Rectal smooth muscle tissue (tissue), 1 donor: ENCODE results near the gene NKD2.

Source experiments
- H3K27ac ChIP-seq: one replicate; pipeline ENCODE4 v1.7.0; 2013; ENCODE audit warnings: low read depth, low read length, inconsistent platforms
- H3K27me3 ChIP-seq: one replicate; pipeline ENCODE4 v1.7.0; 2013; ENCODE audit warnings: low read length; ENCODE audit not compliant: control insufficient read depth, insufficient read depth
- H3K36me3 ChIP-seq: one replicate; pipeline ENCODE4 v1.7.0; 2013; ENCODE audit warnings: low read length; ENCODE audit not compliant: control insufficient read depth, insufficient read depth
- H3K4me1 ChIP-seq: one replicate; pipeline ENCODE4 v1.7.0; 2013; ENCODE audit warnings: low read length; ENCODE audit not compliant: control insufficient read depth, insufficient read depth
- H3K4me3 ChIP-seq: one replicate; pipeline ENCODE4 v1.7.0; 2013; ENCODE audit warnings: low read length
- H3K9ac ChIP-seq: one replicate; pipeline ENCODE4 v1.7.0; 2013; ENCODE audit warnings: low read length

The NKD2 gene

DNA sequence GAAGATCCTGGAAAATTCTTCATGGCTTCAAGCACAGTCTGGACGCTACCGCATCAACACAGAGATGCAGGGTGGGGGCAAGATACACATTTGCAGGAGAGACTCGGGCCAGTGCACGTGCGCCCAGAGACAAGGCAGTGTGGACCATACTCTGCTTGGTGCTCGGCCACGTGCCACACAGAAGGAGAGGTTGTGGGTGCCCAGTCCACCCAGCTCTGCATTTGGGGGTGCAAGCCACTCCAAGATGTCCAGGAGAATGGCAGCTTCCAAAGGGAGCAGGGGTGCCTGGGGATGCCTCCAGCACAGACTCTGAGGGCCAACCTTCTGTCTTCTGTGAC is 4.3 kb downstream of the NKD2 start:
- Histone ChIP-seq H3K36me3 (no peaks in the 10 kb centered on the region), H3K27me3 (peaks cover 9% of the 10 kb centered on the region), H3K4me3 (no peak overlapping the region), H3K9ac (no peak overlapping the region), H3K4me1 (no peaks in the 10 kb centered on the region), H3K27ac (no peak overlapping the region)

DNA sequence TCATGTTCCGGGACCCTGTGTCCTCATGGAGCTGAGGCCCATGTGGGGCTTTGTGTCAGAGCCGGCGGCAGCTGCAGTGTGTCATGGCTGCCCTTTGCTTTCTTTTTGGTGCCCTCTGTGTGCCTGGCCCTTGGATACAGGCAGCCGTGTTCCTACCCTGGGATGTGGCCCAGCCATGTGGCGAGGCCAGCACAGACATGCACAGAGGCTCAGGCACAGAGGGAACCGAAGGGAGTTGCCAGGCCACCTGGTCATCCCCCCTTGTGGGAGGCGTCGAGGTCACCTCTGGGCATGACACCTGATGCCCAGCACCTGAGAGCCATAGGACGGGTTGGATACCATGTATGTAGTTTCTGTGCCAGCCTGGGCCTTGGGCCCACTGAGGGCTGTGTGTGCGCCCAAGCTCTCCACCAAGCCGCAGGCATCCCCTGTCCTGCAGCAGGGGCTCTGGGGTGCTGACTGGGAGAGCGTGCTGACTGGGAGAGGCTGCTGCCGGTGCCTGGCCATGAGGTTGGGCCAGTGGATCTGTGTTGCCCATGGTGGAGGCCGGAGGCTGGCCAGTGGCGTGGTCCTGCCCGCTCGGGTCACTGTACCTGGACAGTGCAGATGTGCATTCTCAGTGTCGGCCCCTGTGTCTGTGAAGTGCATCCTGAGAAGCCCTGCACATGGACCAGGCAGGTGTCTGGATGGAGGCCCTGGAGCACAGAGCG is 4.8 kb downstream of the NKD2 start:
- Histone ChIP-seq H3K27me3 (peaks cover 9% of the 10 kb centered on the region), H3K27ac (no peak overlapping the region)

DNA sequence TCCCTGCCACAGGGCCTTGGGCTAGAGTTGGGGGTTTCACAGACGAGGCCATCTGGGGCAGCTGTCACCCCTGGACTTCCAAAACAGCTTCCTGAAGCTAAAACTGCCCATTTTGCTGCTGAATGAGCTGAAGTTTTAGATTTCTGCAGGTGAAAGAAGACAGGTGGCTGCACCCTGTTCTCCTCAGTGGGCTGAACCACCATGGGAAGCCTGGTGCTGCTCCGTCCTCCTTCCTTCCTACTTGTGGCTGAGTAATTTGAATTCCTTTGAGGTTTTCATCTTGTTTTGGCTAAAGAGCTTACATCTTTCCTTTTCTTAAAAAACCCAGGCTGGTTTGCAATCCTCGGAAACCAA is 5.3 kb downstream of the NKD2 start:
- H3K4me3 ChIP-seq: no peak overlapping the region
- H3K27me3 ChIP-seq: peaks cover 9% of the 10 kb centered on the region
- H3K27ac ChIP-seq: no peak overlapping the region
- no peaks in the 10 kb centered on the region for H3K36me3 ChIP-seq
- H3K4me1 ChIP-seq: no peaks in the 10 kb centered on the region
- H3K9ac ChIP-seq: no peak overlapping the region

More for the DNA sequence above, 4.8 kb downstream of the NKD2 start:
- no peak overlapping the region for H3K9ac ChIP-seq
- H3K4me1 ChIP-seq: no peaks in the 10 kb centered on the region
- no peaks in the 10 kb centered on the region for H3K36me3 ChIP-seq
- H3K4me3 ChIP-seq: no peak overlapping the region

DNA sequence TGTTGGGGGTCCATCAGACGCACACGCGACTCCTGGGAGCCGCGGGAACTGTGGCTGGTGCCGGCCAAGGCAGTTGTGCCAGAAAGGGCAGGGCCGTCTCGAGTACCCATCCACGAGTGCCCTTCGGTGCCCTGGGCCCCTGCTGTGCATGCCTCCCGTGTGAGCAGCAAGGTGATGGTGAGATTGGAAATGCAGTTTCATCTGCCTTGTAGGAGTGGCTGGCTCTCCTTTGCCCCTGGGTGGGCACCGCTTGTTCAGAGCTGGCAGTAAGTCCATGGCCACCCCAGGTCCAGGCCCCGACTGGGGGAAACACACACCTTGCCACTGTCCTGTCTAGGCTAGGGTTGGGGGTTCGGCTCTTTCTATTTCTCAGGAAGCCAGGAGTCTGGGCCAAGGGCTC is 5.7 kb downstream of the NKD2 start:
- no peak overlapping the region for H3K27ac ChIP-seq
- H3K36me3 ChIP-seq: no peaks in the 10 kb centered on the region
- no peak overlapping the region for H3K4me3 ChIP-seq
- peaks cover 9% of the 10 kb centered on the region for H3K27me3 ChIP-seq
- H3K4me1 ChIP-seq: no peaks in the 10 kb centered on the region
- H3K9ac ChIP-seq: no peak overlapping the region

DNA sequence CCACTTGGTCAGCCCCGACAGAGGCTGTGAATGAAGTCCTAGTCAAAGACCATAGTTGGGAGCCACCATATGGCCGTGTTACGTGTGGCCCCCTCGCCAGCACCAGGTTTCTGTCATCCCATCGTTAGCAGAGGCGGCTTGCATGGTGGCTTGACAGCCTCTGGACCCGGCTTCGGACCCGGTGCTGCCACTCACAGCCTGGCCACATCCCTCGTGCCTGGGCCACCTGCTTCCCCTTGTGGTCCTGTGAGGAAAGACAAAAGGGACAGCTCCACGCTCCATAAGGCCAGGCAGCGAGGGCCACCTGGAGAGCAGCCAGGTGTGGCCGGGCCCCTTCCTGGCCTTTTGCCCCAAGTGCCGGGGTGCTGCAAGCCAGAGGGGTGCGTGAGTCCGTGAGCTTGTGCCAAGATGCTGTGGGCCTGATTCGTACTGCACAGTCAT is 6.2 kb downstream of the NKD2 start:
- Histone ChIP-seq H3K9ac (no peak overlapping the region), H3K4me3 (no peak overlapping the region), H3K27ac (no peak overlapping the region), H3K4me1 (no peaks in the 10 kb centered on the region), H3K36me3 (no peaks in the 10 kb centered on the region), H3K27me3 (peaks cover 5% of the 10 kb centered on the region)

DNA sequence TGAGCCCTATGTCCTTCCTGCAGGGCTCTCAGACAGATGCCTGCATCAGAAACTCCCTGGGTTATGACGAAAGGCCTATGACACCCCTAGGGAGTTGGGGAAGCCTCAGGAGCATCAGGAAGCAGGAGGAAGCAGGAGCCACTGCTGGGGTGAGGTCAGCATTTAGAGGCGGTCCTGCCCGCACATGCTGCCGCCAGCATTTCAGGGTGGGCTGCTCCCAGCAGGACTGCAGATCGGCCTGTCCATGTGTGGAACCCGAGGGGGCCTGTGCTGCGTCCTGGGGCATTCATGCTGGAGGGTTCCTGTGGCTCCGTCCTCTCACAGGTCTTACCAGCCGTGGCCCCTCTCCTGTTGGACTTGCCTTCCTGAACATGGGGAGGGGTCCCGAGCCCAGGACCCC is 6.9 kb downstream of the NKD2 start:
- no peak overlapping the region for H3K9ac ChIP-seq
- peaks cover 3% of the 10 kb centered on the region for H3K27me3 ChIP-seq
- no peaks in the 10 kb centered on the region for H3K36me3 ChIP-seq
- no peaks in the 10 kb centered on the region for H3K4me1 ChIP-seq
- no peak overlapping the region for H3K4me3 ChIP-seq
- H3K27ac ChIP-seq: no peak overlapping the region

DNA sequence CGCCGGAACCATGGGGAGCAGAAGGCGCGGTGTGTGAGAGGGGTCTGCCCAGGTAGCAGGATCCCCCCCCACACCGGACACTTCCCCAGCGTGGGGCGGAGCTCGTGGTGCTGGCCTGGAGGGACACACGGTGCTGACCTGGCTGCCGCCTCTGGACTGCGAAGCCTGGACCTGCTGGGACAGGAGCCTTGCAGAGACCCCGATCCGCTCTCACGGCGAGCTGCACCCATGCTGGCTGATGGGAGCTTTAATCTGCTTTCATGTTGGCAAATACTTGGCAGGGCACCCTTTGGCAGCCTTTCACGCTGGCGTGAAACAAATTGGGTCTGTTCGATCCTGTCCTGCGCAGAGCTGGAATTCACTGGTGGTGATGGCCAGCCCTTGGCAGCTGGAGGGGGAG is 7.4 kb downstream of the NKD2 start:
- no peak overlapping the region for H3K4me3 ChIP-seq
- H3K36me3 ChIP-seq: no peaks in the 10 kb centered on the region
- H3K4me1 ChIP-seq: no peaks in the 10 kb centered on the region
- no peak overlapping the region for H3K27ac ChIP-seq
- no peaks in the 10 kb centered on the region for H3K27me3 ChIP-seq
- no peak overlapping the region for H3K9ac ChIP-seq

DNA sequence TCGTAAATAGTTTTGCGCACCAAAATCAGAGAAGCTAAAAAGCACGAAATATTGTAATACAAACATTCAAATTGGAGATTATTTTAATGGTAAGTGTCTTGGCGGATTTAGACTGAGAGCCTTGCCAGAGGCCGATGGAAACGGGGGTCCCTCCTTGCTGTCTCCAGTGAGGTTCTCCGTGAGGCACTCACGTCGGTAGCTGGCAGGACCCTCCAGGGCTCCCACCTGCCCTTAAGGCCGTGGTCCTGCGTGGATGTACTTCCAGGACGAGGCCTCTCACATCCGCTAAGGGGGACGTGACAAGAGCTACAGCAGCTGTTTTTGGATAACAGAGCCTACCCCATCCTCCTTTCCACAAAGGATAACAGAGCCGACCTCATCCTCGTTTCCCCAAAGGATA is 7.9 kb downstream of the NKD2 start:
- Histone ChIP-seq H3K27ac (no peak overlapping the region), H3K27me3 (no peaks in the 10 kb centered on the region), H3K4me1 (no peaks in the 10 kb centered on the region), H3K36me3 (no peaks in the 10 kb centered on the region), H3K4me3 (no peak overlapping the region), H3K9ac (no peak overlapping the region)

DNA sequence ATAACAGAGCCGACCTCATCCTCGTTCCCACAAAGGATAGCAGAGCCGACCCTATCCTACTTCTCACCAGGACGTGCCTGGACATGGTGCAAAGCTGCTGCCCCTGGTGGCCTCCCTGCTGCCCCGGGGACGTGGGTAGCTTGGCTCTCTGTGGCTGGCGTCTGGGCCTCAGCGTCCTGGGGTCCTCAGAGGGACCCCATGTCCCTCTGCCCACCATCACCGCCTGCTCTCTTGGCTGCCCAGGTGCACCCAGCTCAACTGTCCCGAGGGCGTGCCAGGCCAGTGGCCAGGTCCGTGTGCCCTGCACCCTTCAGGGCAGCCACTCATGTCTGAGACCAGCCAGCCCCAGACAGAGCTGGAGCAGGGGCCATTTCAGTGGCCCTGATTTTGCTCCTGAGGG is 8.5 kb downstream of the NKD2 start:
- Histone ChIP-seq H3K9ac (no peak overlapping the region), H3K27me3 (no peaks in the 10 kb centered on the region), H3K27ac (no peak overlapping the region), H3K4me3 (no peak overlapping the region), H3K4me1 (no peaks in the 10 kb centered on the region), H3K36me3 (no peaks in the 10 kb centered on the region)

DNA sequence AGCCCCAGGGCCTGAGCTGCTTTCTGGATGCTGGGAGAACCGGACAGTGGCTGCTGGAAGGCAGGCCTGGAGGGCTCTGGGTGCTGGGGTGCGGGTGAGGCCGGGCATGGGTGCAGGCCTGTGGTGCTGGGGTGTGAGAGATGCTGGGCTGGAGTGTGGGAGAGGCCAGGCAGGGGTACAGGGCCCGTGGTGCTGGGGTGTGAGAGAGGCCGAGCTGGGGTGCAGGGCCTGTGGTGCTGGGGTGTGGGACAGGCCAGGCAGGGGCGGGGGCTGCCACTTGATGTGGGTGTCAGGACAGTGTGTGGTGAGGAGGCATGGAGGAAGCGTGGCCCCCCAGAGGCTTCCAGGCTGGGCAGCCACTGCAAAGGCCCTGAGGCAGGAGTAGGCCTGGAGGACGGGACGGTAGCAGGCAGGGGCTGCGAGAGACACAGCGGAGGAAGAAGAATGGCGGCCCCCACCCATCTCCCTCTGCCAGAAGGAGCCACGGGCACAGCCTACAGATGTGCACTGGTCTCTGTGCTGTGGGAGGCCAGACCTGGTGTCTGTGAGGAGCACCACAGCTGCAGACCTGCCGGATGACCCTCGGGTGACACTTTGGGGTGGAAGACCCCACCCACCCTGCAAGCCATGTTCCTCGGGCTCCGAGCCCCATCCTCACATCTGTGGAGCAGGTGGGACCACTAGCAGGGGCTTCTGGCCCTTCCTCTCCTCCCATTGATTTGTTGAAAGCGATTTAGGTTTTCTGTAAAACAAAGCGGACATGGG is 9.3 kb downstream of the NKD2 start:
- H3K27me3 ChIP-seq: no peaks in the 10 kb centered on the region
- no peak overlapping the region for H3K27ac ChIP-seq
- no peak overlapping the region for H3K4me3 ChIP-seq
- no peaks in the 10 kb centered on the region for H3K36me3 ChIP-seq
- no peak overlapping the region for H3K9ac ChIP-seq
- no peaks in the 10 kb centered on the region for H3K4me1 ChIP-seq

DNA sequence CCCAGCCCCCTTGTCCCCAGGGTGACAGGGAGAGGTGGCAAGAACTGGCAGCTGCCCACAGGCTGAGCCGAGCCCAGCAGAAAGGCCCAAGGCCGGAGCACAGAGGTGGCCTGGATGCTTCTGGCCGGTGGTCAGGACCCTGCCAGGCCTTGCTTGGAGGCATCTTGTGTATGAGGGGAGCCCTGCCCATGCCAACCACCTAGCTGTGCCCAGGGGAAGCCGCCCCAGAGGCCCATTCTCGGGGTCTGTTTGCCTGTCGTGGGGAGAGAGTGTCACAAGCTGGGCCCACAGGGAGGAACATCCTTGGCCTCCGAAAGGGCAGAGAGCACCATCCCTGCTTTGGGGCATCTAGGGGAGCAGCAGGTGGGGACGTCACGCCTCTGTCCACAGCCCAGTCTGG is 10.0 kb downstream of the NKD2 start:
- H3K4me1 ChIP-seq: no peaks in the 10 kb centered on the region
- no peak overlapping the region for H3K4me3 ChIP-seq
- H3K9ac ChIP-seq: no peak overlapping the region
- H3K36me3 ChIP-seq: no peaks in the 10 kb centered on the region
- H3K27ac ChIP-seq: no peak overlapping the region
- no peaks in the 10 kb centered on the region for H3K27me3 ChIP-seq

DNA sequence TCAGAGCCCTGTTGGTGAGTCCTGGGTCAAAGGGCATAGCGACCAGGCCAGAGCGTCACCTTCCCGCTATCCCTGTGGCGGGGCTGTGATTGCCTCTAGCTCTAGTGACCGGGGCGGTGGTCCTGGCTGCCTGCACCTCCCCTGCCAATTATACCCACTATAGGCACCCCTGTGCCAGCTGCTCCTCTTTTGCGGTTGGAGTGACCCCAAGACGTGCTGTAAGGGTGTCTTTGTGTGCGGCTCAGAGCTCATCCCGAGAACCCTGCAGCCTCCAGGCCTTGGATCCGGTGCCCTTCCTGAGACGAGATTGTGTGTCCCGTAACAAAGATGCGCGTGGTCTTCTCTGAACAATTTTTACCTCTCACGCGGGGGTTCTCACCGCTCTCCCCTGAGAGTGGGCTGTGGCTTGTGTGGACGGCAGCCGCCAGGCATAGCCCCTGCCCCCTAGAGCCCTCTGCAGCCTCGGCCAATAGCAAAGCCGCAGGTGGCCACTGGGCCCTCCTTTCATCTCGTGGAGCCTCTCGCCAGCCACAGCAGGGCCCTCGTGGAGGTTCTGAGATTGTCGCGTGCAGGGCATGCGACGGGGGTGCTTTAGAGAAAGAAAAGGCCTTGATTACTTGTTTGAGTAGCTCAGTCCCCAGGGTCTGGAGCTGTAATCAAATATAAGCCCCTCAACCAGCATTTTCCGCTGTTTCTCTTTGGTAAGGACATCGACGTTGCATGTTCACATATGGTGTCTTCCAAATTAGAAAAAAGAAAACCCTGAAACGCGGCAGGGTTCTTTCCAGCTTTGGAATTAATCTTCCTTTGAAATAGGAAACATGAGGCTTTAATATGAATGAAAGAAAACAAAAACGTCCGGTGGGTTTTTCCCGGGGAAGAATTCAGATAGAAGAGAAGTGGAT is 10.7 kb downstream of the NKD2 start:
- H3K27me3 ChIP-seq: no peaks in the 10 kb centered on the region
- no peaks in the 10 kb centered on the region for H3K36me3 ChIP-seq
- H3K9ac ChIP-seq: no peak overlapping the region
- H3K27ac ChIP-seq: no peak overlapping the region
- H3K4me3 ChIP-seq: no peak overlapping the region
- no peaks in the 10 kb centered on the region for H3K4me1 ChIP-seq
